Brain microvascular endothelial cell (primary cell): ENCODE results near the gene TPSB2.

Experiments used
- DNase-seq: peaks from one replicate; pipeline ENCODE4 v3.0.0-alpha.2; 2020
- H3K27ac ChIP-seq: fragments of 250-450 bp; sonication (Bioruptor Pico); 2 replicates; pipeline ENCODE4 v1.5.1; 2020; ENCODE audit warnings: mild to moderate bottlenecking, moderate library complexity
- H3K27me3 ChIP-seq: fragments of 250-450 bp; sonication (Bioruptor Pico); replicated peaks from 2 replicates; pipeline ENCODE4 v1.5.1; 2020; ENCODE audit warnings: mild to moderate bottlenecking
- H3K36me3 ChIP-seq: fragments of 250-450 bp; sonication (Bioruptor Pico); replicated peaks from 2 replicates; pipeline ENCODE4 v1.5.1; 2020; ENCODE audit warnings: mild to moderate bottlenecking
- H3K4me3 ChIP-seq: 2 replicates; pipeline ENCODE4 v1.5.1; 2011; ENCODE audit warnings: low read depth, mild to moderate bottlenecking, control low read depth, low read length, moderate library complexity
- CTCF ChIP-seq: IDR thresholded peaks from 2 replicates; pipeline ENCODE4 v1.5.1; 2011; ENCODE audit warnings: low read depth, mild to moderate bottlenecking, moderate library complexity, low read length, control low read depth, inconsistent platforms; ENCODE audit errors: missing control alignments
- in situ Hi-C: cut with HindIII; loops from 2 replicates; pipeline ENCODE4 v1.10.0; 2017; ENCODE audit warnings: low sequenced_read_pairs, low pct_ligation_motif_present

TPSB2 gene

GRCh38 chr16:1265826-1266225, 35.8 kb upstream of the TPSB2 start:
- in situ Hi-C loops = no loop called here
- H3K27me3 ChIP-seq = peaks cover 14% of the 10 kb centered on the region
- DNase-seq = no peak
- no peak for TF ChIP-seq CTCF
- no peak overlapping the region for H3K4me3 ChIP-seq
- no peak overlapping the region for H3K27ac ChIP-seq
- no peaks in the 10 kb centered on the region for H3K36me3 ChIP-seq

- no peak for TF ChIP-seq CTCF
- DNase-seq = no peak
- H3K27me3 ChIP-seq = peaks cover 17% of the 10 kb centered on the region
- in situ Hi-C loops = no loop called here
- no peak overlapping the region for H3K27ac ChIP-seq
- no peaks in the 10 kb centered on the region for H3K36me3 ChIP-seq
- no peak overlapping the region for H3K4me3 ChIP-seq
Observed at GRCh38 chr16:1265090-1265630, 35.2 kb upstream of the TPSB2 start.

GRCh38 chr16:1264345-1265089, 34.5 kb upstream of the TPSB2 start:
- peaks cover 23% of the 10 kb centered on the region for H3K27me3 ChIP-seq
- no peaks in the 10 kb centered on the region for H3K36me3 ChIP-seq
- no peak for TF ChIP-seq CTCF
- H3K27ac ChIP-seq = no peak overlapping the region
- DNase-seq = no peak
- H3K4me3 ChIP-seq = no peak overlapping the region
- in situ Hi-C loops = no loop called here

- DNase-seq = no peak
- no peak overlapping the region for H3K4me3 ChIP-seq
- no peak overlapping the region for H3K27ac ChIP-seq
- peaks cover 31% of the 10 kb centered on the region for H3K27me3 ChIP-seq
- no peaks in the 10 kb centered on the region for H3K36me3 ChIP-seq
- in situ Hi-C loops = no loop called here
- TF ChIP-seq CTCF = no peak
Observed at GRCh38 chr16:1263591-1264344, 33.8 kb upstream of the TPSB2 start.

- no peak for DNase-seq
- Histone ChIP-seq H3K27me3 (peaks cover 31% of the 10 kb centered on the region), H3K27ac (no peak overlapping the region), H3K4me3 (no peak overlapping the region), H3K36me3 (no peaks in the 10 kb centered on the region)
- TF ChIP-seq CTCF = no peak
- in situ Hi-C loops = no loop called here
Observed at GRCh38 chr16:1262846-1263221, 32.9 kb upstream of the TPSB2 start.
